CD4-positive, alpha-beta T cell treated with Interleukin-4 for 4 hours (primary cell): ENCODE results near the gene REEP6.

Experiments used
- DNase-seq: peaks from one replicate; pipeline ENCODE4 v3.0.0-alpha.2; 2020

REEP6 gene

DNA sequence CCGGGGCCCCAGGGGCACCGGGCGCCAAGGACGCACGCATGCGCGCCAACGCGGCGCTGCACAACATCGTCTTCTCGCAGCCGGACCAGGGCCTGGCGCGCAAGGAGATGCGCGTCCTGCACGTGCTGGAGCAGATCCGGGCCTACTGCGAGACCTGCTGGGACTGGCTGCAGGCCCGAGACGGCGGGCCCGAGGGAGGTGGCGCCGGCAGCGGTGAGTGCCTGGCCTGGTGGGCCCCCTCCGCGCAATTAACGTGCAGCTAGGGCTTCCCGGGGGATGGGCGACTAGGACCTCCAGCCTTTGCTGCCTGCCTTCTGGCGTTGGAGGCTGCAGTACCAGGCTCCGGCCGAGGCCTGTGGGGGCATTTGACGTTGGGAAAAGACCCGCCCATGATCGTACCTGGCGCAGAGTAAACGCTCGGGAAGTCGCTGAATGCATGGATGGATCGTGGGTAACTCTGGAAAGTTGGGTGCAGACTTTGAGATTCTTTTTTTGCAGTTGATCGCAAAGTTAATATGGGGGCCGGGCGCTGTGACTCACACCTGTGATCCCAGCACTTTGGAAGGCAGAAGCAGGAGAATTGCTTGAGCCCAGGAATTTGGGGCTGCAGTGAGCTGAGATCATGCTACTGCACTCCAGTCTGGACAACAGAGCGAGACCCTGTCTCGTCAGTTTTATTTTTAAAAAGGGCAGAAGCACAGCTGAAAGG, 33.8 kb upstream of the REEP6 start:
- no peak for DNase-seq

DNA sequence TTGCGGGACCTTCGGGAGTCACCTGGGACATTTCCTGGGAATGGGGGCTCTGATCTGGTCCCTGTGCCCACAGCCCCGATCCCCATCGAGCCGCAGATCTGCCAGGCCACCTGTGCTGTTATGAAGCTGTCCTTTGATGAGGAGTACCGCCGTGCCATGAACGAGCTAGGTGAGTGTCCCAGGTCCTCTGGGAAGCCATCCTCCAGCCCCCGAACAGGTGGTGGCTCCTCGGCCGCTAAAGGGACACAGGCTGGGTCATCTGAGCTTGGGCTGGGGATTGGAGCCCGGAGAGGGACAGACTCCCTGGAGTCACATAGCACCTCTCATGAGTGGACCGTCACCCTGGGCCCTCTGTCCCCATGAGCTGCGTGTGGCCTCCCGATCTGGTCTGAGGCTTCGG, 33.1 kb upstream of the REEP6 start:
- no peak for DNase-seq

DNA sequence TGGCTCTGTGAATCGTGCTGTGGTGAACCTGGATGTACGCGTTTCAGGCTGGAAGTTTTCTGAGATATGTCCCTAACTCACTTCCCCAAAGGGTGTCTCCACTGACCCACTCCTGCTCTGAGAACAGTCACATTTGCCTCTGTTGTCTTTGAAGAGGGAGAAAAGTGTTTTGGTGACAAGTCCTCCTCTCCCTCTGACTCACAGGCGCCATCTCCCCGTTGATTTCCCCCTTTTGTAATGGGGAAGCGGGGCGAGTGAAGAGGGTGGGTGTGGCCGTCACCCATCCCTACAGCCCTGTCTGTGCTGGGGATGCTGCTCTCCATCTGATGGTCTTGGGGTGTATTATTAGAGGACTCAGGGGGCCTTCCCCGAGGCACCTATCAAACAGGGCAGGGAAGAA, 31.5 kb upstream of the REEP6 start:
- DNase-seq = no peak

DNA sequence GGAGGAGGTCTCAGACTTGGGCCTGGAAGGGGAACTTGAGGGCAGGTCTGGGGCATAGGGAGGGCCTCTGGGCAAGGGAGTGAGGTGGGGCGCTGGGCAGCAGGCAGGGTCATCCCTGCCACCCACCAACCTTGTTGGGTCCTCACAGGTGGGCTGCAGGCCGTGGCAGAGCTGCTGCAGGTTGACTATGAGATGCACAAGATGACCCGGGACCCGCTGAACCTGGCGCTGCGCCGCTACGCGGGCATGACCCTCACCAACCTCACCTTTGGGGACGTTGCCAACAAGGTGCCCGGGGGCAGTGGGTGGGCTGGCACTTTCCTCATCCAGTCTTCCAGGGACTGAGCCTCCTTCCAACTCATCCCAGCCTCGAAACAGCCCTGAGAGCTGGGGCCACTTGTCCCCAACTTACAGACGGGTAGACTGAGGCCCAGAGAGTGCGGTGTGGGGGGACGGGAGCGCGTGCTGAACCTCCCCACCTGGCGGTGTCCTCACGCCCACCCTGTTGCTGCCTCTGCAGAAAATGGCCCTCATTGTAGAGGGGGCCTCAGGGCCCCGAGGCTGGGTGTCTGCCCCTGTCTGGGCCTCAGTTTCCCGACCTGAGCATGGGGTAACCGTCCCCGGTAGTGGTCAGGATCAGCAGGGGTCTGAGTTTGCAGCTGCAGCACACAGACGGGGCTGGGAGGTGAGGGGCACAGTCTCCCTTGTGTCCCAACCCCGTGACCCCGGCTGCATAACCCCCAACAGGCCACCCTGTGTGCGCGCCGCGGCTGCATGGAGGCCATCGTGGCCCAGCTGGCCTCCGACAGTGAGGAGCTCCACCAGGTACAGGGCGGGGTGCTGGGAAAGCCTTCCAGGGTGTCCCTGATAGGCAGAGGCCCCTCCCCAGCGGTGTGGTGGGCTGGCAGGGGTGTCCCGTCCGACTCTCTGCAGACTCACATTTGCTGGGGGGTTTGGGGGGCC, 30.7 kb upstream of the REEP6 start:
- no peak for DNase-seq

DNA sequence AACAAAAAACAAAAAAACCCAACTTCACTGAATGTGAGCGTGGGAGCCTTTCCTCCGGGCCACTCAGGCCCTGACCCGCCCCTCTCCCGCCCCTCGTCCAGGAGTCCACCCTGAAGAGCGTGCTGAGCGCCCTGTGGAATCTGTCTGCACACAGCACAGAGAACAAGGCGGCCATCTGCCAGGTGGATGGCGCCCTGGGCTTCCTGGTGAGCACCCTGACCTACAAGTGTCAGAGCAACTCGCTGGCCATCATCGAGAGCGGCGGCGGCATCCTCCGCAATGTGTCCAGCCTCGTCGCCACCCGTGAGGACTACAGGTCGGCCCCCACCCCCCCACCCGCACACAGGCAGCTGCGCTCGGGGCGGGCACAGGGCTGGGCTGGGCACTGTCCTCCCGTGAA, 29.1 kb upstream of the REEP6 start:
- no peak for DNase-seq

DNA sequence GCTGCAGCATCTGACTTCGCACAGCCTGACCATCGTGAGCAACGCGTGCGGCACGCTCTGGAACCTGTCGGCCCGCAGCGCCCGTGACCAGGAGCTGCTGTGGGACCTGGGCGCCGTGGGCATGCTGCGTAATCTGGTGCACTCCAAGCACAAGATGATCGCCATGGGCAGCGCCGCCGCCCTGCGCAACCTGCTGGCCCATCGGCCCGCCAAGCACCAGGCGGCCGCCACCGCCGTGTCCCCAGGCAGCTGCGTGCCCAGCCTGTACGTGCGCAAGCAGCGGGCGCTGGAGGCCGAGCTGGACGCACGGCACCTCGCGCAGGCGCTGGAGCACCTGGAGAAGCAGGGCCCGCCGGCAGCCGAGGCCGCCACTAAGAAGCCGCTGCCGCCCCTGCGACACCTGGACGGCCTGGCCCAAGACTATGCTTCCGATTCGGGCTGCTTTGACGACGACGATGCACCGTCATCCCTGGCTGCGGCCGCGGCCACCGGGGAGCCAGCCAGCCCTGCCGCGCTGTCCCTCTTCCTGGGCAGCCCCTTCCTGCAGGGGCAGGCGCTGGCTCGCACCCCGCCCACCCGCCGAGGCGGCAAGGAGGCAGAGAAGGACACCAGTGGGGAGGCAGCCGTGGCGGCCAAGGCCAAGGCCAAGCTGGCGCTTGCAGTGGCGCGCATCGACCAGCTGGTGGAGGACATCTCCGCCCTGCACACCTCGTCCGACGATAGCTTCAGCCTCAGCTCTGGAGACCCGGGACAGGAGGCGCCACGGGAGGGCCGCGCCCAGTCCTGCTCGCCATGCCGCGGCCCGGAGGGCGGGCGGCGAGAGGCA, 25.6 kb upstream of the REEP6 start:
- DNase-seq = no peak

DNA sequence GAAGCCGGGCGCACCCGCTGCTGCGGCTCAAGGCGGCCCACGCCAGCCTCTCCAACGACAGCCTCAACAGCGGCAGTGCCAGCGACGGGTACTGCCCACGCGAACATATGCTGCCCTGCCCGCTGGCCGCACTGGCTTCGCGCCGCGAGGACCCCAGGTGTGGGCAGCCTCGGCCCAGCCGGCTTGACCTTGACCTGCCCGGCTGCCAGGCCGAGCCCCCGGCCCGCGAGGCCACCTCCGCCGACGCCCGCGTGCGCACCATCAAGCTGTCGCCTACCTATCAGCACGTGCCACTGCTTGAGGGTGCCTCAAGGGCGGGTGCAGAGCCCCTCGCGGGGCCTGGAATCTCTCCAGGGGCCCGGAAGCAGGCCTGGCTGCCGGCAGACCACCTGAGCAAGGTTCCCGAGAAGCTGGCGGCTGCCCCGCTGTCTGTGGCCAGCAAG, 24.9 kb upstream of the REEP6 start:
- DNase-seq = no peak

DNA sequence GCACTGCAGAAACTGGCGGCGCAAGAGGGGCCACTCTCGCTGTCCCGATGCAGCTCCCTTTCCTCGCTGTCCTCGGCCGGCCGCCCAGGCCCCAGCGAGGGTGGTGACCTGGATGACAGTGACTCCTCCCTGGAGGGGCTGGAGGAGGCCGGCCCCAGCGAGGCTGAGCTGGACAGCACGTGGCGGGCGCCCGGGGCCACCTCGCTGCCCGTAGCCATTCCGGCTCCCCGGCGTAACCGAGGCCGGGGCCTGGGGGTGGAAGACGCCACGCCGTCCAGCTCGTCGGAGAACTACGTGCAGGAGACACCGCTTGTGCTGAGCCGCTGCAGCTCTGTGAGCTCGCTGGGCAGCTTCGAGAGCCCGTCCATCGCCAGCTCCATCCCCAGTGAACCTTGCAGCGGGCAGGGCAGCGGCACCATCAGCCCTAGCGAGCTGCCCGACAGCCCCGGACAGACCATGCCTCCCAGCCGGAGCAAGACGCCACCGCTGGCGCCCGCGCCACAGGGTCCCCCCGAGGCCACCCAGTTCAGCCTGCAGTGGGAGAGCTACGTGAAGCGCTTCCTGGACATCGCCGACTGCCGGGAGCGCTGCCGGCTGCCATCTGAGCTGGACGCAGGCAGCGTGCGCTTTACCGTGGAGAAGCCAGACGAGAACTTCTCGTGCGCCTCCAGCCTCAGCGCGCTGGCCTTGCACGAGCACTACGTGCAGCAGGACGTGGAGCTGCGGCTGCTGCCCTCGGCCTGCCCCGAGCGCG, 24.3 kb upstream of the REEP6 start:
- DNase-seq = no peak

DNA sequence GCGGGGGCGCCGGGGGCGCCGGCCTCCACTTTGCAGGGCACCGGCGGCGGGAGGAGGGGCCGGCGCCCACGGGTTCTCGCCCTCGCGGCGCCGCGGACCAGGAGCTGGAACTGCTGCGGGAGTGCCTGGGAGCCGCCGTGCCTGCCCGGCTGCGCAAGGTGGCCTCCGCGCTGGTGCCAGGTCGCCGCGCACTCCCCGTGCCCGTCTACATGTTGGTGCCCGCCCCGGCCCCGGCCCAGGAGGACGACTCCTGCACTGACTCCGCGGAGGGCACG, 23.8 kb upstream of the REEP6 start:
- DNase-seq = no peak

DNA sequence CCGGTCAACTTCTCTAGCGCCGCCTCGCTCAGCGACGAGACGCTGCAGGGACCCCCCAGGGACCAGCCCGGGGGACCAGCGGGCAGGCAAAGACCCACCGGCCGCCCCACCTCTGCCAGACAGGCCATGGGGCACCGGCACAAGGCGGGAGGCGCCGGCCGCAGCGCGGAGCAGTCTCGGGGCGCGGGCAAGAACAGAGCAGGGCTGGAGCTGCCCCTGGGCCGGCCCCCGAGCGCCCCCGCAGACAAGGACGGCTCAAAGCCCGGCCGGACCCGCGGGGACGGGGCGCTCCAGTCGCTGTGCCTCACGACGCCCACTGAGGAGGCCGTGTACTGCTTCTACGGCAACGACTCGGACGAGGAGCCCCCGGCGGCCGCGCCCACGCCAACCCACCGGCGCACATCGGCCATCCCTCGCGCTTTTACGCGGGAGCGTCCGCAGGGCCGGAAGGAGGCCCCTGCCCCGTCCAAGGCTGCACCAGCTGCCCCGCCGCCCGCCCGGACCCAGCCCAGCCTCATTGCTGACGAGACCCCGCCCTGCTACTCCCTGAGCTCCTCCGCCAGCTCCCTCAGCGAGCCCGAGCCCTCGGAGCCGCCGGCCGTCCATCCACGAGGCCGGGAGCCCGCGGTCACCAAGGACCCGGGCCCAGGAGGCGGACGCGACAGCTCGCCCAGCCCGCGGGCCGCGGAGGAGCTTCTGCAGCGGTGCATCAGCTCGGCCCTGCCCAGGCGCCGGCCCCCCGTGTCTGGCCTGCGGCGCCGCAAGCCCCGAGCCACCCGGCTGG, 23.3 kb upstream of the REEP6 start:
- no peak for DNase-seq

DNA sequence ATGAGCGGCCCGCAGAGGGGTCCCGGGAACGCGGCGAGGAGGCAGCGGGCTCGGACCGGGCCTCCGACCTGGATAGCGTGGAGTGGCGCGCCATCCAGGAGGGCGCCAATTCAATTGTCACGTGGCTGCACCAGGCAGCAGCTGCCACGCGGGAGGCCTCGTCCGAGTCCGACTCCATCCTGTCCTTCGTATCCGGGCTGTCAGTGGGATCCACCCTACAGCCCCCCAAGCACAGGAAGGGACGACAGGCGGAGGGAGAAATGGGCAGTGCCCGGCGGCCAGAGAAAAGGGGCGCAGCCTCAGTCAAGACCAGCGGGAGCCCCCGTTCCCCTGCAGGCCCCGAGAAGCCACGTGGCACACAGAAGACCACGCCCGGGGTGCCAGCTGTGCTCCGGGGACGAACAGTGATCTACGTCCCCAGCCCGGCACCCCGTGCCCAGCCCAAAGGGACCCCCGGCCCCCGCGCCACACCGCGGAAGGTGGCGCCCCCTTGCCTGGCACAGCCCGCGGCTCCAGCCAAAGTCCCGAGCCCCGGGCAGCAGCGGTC, 22.6 kb upstream of the REEP6 start:
- DNase-seq = no peak

DNA sequence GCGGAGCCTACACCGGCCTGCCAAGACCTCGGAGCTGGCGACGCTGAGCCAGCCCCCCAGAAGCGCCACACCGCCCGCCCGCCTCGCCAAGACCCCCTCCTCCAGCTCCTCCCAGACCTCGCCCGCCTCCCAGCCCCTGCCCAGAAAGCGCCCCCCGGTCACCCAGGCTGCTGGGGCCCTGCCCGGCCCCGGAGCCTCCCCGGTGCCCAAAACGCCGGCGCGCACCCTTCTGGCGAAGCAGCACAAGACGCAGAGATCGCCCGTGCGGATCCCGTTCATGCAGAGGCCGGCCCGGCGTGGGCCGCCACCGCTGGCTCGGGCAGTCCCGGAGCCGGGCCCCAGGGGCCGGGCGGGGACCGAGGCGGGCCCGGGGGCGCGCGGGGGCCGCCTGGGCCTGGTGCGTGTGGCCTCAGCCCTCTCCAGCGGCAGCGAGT, 22.1 kb upstream of the REEP6 start:
- DNase-seq = no peak

DNA sequence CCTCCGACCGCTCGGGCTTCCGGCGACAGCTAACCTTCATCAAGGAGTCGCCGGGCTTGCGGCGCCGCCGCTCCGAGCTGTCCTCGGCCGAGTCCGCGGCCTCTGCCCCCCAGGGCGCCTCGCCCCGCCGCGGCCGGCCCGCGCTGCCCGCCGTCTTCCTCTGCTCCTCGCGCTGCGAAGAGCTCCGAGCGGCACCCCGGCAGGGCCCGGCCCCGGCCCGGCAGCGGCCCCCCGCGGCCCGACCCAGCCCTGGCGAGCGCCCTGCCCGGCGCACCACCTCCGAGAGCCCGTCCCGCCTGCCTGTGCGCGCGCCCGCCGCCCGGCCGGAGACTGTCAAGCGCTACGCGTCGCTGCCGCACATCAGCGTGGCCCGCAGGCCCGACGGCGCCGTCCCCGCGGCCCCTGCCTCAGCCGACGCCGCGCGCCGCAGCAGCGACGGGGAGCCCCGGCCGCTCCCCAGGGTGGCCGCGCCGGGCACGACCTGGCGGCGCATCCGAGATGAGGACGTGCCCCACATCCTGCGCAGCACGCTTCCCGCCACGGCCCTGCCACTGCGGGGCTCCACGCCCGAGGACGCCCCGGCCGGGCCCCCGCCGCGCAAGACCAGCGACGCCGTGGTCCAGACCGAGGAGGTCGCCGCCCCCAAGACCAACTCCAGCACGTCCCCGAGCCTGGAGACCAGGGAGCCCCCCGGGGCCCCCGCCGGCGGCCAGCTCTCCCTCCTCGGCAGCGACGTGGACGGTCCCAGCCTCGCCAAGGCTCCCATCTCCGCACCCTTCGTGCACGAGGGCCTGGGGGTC, 21.5 kb upstream of the REEP6 start:
- no peak for DNase-seq

DNA sequence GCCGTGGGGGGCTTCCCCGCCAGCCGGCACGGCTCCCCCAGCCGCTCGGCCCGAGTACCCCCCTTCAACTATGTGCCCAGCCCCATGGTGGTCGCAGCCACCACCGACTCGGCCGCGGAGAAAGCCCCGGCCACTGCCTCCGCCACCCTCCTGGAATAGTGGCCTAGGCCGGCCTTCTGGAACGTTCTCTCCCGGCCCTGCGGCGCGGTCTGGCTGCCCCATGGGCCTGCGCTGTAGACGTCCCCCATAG, 21.0 kb upstream of the REEP6 start:
- DNase-seq = no peak

DNA sequence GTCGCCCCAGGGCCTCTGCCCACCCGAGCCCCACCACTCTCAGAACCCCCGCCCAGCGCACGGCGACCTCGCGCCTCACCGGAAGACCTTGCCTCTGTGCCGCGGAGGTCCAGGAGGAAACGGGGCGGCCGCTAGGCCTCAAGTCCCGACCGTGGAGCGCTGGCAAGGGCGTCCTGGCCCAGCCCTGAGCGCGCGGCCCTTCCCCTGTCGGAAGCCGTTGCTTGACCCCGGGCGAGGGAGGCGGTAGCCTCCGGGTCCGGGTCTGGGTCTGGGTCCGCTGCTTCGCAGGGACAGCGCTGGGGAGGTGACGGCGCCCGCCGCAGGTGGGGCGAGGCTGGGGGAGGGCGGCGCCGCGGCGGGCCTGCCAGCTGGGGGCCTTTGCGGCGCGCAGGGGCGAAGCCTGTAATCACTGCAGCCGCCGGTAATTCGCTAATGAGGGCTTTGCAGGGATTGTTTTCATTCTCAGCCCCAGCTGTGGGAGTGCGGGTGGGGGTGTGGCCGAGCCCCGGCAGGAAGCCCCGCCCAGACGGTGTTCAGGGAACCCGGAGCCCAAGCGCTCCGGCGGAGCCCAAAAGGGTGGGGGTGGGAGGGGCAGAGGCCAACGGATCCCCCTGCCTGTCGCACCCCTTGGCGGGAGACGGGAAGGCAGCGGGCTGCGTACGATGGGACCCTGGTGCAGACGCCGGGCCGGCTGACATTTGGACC, 20.5 kb upstream of the REEP6 start:
- DNase-seq = peak; percentile 69

DNA sequence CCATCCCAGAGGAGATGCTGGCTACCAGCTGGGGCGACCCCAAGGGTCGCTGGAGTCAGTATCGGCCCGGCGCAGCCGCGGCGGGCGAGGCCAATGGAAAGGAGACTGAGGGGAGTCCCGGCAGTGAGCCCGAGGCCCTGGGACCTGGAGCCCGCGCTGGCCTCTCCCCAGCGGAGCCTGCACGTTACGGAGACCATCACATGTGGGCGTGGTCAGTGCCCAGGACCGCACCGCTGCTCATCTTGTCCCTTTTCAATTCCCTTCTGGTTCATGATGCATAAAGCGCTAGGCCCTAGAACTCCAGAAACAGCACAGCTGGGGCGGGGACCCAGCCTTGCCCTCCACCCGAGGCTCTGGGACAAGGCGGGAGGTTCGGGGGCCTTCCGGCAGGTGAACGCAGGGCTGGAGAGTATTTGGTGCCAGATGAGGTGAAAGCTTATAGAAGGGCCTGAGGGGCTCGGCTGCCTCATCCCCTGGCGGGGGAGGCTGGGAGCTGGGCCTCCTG, 19.9 kb upstream of the REEP6 start:
- no peak for DNase-seq

DNA sequence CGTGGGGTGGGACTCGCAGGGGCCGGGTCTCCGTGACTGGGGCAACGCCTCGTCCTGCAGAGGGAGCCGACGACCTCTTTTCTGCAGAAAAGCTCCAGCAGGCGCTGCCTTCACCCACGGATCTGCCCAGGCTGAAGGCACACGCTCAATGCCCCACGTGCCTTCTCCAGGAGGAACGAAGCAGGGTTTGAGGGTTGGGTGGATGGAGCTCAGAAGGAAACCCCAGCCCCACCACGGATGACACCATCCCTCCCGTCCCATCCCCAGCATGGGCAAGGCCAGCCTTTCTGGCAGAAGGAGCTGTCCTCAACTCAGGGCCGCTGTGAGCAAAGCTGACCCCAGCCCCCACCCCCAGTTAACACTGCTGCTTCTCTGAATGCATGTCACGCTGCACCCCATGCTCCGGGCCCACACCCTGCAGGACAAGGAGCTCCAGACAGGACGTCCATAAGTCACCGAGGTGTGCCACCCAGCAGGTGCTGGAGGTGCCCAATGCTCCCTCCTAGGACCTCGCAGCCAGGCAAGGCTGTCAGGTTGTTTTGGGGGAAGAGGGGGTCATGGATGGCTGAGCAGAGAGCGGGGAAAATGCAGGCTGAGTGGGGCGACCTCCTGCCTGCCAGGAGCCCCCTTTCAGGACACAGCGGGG, 19.3 kb upstream of the REEP6 start:
- DNase-seq = no peak

DNA sequence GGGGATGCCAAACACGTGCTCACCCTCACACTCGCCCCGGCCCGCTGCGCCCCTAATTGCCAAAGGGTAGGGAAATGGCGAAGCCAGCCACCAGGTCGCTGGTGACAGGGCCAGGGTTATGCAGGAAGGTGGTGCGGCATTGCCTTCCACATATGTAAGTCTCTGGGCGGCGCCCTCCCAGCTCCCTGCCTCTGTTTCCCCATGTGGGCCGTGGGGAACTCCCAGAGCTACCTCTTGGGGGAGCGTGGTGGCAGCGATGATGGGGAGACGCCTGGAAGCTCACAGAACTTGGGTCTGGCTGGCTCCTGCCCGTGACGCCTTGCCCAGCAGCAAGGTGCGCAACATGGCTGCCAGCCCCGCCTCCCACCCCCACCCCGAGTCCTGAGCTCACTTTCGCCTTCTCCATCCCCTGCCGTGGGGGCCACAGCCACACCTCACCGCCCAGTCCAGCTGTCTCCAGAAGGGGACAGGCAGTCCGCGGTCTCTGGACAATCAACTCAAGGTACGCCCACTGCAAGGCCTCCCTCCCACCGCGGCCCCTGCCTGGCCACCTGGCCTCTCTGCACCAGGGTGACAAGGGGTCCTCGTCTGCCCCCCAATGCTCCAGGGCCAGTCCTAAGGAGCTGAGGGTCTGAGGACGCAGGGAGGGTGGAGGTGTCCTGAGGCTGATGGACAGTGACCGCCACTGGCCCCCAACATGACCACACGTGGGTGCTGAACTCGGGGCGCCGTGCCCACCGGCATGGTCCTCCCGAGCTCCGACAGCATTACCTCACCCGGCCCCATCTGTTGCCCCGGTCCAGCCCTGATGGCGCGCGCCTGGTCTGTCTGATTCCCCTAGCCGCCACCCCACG, 18.5 kb upstream of the REEP6 start:
- no peak for DNase-seq
